ENCODE data around the gene KISS1.

DNA sequence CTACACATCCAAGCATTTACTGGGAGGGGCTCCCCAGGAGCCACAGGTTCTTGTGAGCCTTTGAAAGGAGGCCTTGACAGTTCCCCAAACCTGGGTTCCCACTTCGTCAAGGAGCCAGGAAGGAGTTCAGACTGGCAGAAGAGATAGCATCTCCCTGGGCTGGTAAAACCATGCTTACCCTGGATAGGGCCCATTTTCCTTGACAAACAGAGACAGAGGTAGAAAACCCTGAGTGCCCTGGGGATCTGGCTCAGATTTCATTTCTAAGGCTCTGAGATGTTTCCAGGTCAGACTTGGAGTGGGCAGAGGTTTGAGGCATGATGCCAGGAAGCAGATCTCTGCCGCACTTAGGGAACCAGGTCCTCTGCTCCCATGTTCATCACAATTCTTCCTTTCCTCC, 47.2 kb downstream of the KISS1 start:
- TF ChIP-seq, protein P1, sequence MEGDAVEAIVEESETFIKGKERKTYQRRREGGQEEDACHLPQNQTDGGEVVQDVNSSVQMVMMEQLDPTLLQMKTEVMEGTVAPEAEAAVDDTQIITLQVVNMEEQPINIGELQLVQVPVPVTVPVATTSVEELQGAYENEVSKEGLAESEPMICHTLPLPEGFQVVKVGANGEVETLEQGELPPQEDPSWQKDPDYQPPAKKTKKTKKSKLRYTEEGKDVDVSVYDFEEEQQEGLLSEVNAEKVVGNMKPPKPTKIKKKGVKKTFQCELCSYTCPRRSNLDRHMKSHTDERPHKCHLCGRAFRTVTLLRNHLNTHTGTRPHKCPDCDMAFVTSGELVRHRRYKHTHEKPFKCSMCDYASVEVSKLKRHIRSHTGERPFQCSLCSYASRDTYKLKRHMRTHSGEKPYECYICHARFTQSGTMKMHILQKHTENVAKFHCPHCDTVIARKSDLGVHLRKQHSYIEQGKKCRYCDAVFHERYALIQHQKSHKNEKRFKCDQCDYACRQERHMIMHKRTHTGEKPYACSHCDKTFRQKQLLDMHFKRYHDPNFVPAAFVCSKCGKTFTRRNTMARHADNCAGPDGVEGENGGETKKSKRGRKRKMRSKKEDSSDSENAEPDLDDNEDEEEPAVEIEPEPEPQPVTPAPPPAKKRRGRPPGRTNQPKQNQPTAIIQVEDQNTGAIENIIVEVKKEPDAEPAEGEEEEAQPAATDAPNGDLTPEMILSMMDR (IDR thresholded peaks at IDR 0.05; ENCODE audit: poor library complexity), result no peak
- no peak for TF ChIP-seq EZH2 (IDR thresholded peaks at IDR 0.05; ENCODE audit: borderline replicate concordance)

Measured in hepatocyte (in vitro differentiated cells).